NCI-H748 (cell line): ENCODE data around the gene CLIP2.
"Not testable (repeated sequence)": the region's sequence is repeated elsewhere in the genome, so short reads cannot be mapped to it uniquely, and the experiment has no call there.

Experiments
- DNase-seq: peaks from one replicate; lab custom pipeline; 2025; ENCODE audit not compliant: unreplicated experiment; lab: John Stamatoyannopoulos, UW

CLIP2 gene

DNA sequence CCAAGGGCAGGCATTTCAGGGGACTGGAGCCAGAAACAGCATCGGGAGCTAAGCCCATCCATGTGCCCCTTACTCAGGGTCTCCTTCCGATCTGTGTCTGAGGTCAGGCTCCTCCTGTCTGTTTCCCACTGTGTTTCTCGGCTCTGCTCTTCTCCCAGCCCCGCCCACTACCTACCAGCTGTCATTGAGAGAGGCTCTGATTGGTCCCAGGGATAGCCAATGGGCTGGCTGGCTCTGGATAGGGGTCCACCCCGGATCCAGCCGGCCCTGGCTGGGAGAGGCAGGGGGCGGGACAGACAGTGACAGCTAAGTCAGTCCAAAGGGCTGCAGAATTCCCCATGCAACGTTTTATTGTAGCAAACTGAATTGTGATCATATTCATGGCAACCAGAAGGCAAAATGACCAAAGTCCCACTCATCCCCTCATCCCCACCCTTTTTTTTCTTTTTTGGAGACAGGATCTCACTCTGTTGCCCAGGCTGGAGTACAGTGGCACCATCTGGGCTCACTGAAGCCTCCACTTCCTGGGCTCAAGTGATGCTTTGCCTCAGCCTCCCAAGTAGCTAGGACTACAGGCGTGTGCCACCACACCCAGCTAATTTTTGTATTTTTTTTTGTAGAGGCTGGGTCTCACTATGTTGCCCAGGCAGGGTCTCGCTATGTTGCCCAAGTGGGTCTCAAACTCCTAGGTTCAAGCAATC is 76.3 kb downstream of the CLIP2 start:
- peak; percentile 73 for DNase-seq

DNA sequence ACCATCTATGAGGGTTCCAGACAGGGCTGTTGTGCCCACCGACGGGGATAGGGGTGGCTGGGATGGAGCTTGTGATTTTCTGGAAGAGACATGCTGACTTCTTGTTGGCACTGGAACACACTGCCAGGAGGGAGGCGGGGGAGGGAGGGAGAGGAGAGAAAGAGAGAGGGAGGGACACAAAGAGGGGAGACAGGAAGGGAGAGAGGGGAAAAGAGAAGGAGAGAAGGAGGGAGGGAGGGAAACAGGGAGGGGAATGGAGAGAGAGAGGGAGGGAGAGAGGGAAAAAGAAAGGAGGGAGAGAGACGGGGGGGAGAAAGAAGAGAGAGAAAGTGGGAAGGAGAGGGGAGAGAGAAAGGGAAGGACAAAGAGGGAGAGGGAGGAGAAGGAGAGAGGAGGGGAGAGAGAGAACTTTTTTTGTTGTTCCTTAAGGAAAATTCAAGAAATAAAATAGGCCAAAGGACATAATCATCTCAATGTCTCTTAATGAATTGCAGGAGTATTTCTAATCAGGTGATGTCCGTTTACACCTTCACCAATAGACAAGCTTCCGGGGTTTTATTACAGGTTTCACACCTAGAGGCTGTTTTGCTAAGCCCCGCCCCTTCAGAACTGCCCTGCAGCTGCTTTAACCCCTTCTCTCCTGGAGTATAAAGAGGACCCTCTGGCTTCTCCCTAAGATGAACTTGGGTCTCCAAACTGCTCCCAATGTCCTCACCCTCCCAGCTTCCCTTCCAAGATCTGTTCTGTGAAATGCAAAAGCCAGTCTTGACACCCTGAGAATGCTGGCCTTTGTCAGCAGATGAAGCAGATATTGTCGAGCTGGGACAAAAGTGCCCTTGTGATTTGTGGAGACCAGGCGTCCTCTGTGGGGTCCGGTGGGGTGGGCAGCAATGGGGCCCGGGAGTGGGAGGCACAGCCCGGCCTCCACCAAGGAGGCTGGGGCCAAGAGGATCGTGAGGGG is 82.5 kb downstream of the CLIP2 start:
- peak; percentile 65 for DNase-seq

- DNase-seq, result no peak
Measured at GRCh38 chr7:74372511-74373111, 83.4 kb downstream of the CLIP2 start.

DNA sequence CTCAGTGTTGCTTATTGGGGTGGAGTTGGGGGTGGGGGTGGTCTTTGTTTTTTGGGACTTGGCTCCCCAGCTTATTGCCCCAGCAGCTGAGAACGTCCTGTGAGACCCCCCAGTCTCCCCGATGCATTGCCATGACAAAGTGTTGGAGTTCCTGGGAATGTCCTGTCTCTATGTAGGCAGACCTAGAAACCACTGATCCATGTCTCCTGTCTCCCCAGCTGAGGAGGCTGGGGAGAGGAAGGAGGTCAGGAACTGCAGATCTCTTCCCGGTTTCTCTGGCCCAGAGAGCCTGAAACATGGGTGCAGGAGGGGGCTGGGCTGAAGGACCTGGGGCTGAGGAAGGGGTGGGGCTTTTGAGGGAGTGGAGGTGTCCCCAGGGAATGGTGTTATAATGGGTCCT is 84.3 kb downstream of the CLIP2 start:
- DNase-seq, result no peak

DNA sequence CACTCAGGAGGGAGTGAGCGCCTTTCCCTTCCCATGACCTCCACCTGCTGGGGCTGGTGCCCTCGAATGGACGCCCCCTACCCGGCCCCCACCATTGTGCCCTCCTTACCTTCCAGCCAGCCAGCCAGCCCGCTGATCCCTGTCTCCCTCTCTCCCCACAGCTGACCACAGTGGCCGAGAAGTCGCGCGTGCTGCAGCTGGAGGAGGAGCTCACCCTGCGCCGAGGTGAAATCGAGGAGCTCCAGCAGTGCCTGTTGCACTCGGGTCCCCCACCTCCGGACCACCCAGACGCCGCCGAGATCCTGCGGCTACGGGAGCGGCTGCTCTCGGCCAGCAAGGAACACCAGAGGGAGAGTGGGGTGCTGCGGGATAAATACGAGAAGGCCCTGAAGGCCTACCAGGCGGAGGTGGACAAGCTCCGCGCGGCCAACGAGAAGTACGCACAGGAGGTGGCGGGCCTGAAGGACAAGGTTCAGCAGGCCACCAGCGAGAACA is 86.6 kb downstream of the CLIP2 start:
- no peak for DNase-seq

DNA sequence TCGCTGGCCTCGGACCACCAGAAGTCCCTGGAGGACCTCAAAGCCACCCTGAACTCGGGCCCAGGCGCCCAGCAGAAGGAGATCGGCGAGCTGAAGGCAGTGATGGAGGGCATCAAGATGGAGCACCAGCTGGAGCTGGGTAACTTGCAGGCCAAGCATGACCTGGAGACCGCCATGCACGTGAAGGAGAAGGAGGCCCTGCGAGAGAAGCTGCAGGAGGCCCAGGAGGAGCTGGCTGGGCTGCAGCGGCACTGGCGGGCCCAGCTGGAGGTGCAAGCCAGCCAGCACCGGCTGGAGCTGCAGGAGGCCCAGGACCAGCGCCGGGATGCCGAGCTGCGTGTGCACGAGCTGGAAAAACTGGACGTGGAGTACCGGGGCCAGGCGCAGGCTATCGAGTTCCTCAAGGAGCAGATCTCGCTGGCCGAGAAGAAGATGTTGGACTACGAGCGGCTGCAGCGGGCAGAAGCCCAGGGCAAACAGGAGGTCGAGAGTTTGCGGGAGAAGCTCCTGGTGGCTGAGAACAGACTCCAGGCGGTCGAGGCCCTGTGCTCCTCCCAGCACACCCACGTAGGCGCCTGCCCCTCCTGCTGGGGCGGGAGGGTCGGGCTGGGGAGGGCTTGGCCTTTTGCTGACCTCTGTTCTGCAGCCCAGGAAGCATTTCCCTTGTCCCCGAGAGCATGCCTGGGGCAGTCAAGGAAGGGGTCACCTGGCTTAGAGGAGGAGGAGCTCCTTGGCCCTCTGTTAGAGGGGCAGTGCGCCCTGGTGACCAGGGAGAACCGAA is 87.2 kb downstream of the CLIP2 start:
- no peak for DNase-seq

DNA sequence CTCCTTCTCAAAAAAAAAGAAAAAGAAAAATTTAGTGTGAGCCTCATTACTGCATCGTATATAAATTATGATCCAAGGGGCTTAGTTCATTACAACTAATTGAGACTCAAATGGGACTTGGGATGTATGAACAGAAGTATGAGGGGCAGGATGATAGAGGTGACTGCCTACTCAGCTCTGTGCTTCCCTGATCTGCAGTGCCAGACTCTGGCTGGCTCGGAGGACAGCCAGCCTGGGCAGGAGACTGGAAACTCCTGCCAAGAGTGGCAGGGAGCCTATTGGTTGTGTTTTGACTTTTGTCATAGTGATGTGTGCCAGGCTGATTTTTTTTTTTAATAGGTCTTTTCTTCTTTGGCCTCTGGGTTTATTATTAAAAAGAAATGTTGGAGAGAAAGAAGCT is 90.7 kb downstream of the CLIP2 start:
- no peak for DNase-seq

GRCh38 chr7:74380720-74381119 is 91.5 kb downstream of the CLIP2 start:
- DNase-seq, result no peak

GRCh38 chr7:74384086-74384485 is 94.9 kb downstream of the CLIP2 start:
- DNase-seq, result not testable (repeated sequence)

GRCh38 chr7:74384854-74385253 is 95.6 kb downstream of the CLIP2 start:
- DNase-seq, result not testable (repeated sequence)

- DNase-seq, result no peak
Measured at GRCh38 chr7:74387606-74388005, 98.4 kb downstream of the CLIP2 start.

DNA sequence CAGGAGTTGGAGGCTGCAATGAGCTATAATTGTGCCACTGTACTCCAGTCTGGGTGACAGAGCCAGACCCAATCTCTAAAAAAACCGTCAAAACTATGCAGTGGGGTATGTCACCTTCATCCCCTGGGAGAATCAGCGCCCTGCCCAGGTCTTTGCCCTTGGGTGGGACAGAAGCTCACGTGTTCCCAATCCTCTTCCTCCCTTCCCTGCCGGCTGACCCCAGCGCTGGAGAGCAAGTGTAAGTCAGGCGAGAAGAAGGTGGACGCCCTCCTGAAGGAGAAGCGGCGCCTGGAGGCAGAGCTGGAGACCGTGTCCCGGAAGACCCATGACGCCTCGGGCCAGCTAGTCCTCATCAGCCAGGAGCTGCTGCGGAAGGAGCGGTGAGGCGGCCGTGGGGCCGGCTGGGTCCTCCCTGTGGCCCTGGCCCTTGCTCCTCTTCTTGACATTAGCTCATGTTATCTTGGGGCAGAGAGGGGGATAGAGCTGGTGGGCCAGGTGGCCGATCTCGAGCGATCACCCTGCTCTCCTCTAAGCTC is 99.7 kb downstream of the CLIP2 start:
- DNase-seq, result no peak

DNA sequence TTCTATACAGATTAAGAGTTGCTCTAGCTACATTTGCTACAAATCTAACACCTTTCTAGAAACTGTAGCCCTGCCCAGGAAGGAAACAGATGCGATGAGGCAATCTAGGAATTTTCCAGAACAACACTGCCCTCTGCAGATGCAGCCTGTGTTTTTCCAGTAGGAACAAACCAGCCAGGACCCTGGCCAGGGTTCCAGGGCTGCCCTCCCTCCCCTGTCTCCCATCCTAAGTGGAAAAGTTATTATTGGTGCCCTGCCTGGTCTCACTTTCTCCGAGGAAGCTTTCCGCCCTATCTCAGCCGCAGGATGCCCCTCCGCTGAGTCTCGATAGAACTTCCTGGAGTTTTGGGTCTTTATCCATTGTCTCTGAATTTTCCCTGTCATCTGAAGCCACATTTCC is 104.5 kb downstream of the CLIP2 start:
- peak; percentile 8 for DNase-seq

GRCh38 chr7:74394601-74395000 is 105.4 kb downstream of the CLIP2 start:
- not testable (repeated sequence) for DNase-seq

GRCh38 chr7:74395745-74396311 is 106.6 kb downstream of the CLIP2 start:
- DNase-seq, result no peak

DNA sequence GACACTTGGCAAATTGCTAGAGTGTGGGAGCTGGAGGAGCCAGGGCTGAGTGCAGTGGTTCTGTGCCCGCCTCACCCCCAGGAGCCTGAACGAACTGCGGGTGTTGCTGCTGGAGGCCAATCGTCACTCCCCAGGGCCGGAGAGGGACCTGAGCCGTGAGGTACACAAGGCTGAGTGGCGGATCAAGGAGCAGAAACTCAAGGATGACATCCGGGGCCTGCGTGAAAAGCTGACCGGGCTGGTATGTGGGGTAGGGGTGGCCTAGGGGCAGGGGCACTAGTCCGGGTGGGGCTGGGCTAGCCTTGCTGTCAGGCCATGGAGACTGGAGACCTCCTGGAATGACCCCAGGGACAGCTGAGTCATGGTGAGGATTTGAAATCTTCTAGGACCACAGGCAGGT is 107.8 kb downstream of the CLIP2 start:
- DNase-seq, result no peak

GRCh38 chr7:74398426-74398825 is 109.2 kb downstream of the CLIP2 start:
- no peak for DNase-seq

DNA sequence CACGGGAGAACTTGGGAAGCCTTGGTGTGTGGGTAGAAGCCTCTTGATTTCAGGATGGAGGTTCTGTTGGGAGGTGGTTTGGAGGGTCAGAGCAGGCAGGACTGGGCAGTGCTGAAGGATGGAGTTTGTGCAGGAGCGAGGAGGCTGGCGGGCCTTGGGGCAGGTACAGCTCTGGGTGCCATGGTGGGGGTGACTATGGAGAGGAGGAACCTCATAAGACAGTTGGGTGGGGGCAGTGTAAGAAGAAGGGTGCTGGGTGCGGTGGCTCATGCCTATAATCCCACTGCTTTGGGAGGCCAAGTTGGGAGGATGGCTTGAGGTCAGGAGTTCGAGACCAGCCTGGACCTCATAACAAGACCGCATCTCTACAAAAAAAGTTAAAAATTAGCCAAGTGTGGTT is 109.8 kb downstream of the CLIP2 start:
- no peak for DNase-seq

DNA sequence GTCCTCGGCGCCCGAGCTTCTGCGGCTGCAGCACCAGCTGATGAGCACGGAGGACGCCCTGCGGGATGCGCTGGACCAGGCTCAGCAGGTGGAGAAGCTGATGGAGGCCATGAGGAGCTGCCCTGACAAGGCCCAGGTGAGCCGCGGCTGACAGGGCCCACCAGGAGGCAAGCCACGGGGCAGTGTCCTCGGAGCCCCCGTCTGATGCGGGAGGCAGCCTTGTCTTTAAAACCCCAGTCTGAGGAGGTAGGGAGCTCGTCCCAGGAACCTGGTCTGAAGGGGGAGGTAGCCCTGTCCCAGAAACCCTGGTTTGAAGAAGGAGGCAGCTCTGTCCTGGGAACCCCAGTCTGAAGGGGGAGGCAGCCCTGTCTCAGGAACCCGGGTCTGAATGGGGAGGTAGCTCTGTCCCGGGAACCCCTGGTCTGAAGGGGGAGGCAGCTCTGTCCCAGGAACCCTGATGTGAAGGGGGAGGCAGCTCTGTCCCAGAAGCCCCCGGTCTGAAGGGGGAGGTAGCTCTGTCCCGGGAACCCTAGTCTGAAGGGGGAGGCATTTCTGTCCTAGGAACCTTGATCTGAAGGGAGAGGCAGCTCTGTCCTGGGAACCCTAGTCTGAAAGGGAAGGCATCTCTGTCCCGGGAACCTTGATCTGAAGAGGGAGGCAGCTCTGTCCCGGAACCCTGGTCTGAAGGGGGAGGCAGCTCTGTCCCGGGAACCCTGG is 111.4 kb downstream of the CLIP2 start:
- DNase-seq, result no peak
